ENCODE measurements around the gene CALCOCO2.

- no peak for TF ChIP-seq POLR2A (IDR thresholded peaks at IDR 0.05)
- TF ChIP-seq CTCF (IDR thresholded peaks at IDR 0.05 in 8 of 11, conservative IDR thresholded peaks at IDR 0.05 in 3 of 11): no peak
These were observed 24.1 kb downstream of the CALCOCO2 start for GRCh38 chr17:48854774-48855476.
